Measurements from ENCODE around the gene RBP4.

RBP4 gene

GRCh38 chr10:93595378-93596161 is 5.5 kb downstream of the RBP4 start:
- Histone ChIP-seq H3K9ac (ENCODE audit: low read length) (no peak overlapping the region), H3K4me2 (ENCODE audit: low read depth, low read length) (no peak overlapping the region), H3K4me1 (ENCODE audit: low read length) (no peaks in the 10 kb centered on the region)

GRCh38 chr10:93594518-93594917 is 6.5 kb downstream of the RBP4 start:
- Histone ChIP-seq H3K27me3 (replicated peaks; ENCODE audit: insufficient read depth, low read length) (no peaks in the 10 kb centered on the region), H3K79me2 (ENCODE audit: low read length) (no peaks in the 10 kb centered on the region), H3K4me2 (ENCODE audit: low read depth, low read length) (no peak overlapping the region), H3K27ac (ENCODE audit: low read length) (no peak overlapping the region), H3F3A (ENCODE audit: insufficient read depth, low read length) (no peaks in the 10 kb centered on the region), H3K9me2 (replicated peaks; ENCODE audit: insufficient read depth, low read length) (no peaks in the 10 kb centered on the region), H3K4me3 (ENCODE audit: low read length) (no peak overlapping the region), H3K9me3 (replicated peaks; ENCODE audit: insufficient read depth, low read length) (no peaks in the 10 kb centered on the region), H3K9ac (ENCODE audit: low read length) (no peak overlapping the region), H2AFZ (ENCODE audit: low read length) (no peak overlapping the region), H3K4me1 (ENCODE audit: low read length) (no peaks in the 10 kb centered on the region), H3K36me3 (replicated peaks; ENCODE audit: insufficient read depth, low read length) (no peaks in the 10 kb centered on the region), H4K20me1 (ENCODE audit: insufficient read depth, low read length) (no peaks in the 10 kb centered on the region)
- DNase-seq: no peak
- TF ChIP-seq CTCF (IDR thresholded peaks at IDR 0.05; ENCODE audit: low read length): no peak
- no peak for TF ChIP-seq EZH2 (optimal IDR thresholded peaks at IDR 0.05; ENCODE audit: low read depth, low read length)
- no peak for TF ChIP-seq EZH2phosphoT487 (IDR thresholded peaks at IDR 0.05; ENCODE audit: low read length)

More at GRCh38 chr10:93595378-93596161, 5.5 kb downstream of the RBP4 start:
- Histone ChIP-seq H2AFZ (ENCODE audit: low read length) (no peak overlapping the region), H3K36me3 (replicated peaks; ENCODE audit: insufficient read depth, low read length) (no peaks in the 10 kb centered on the region), H3K27me3 (replicated peaks; ENCODE audit: insufficient read depth, low read length) (no peaks in the 10 kb centered on the region), H3K9me2 (replicated peaks; ENCODE audit: insufficient read depth, low read length) (no peaks in the 10 kb centered on the region), H3K79me2 (ENCODE audit: low read length) (no peaks in the 10 kb centered on the region), H3K27ac (ENCODE audit: low read length) (no peak overlapping the region), H3F3A (ENCODE audit: insufficient read depth, low read length) (no peaks in the 10 kb centered on the region), H3K4me3 (ENCODE audit: low read length) (no peak overlapping the region), H3K9me3 (replicated peaks; ENCODE audit: insufficient read depth, low read length) (no peaks in the 10 kb centered on the region), H4K20me1 (ENCODE audit: insufficient read depth, low read length) (no peaks in the 10 kb centered on the region)
- no peak for DNase-seq
- TF ChIP-seq EZH2 (optimal IDR thresholded peaks at IDR 0.05; ENCODE audit: low read depth, low read length): no peak
- TF ChIP-seq CTCF (IDR thresholded peaks at IDR 0.05; ENCODE audit: low read length): no peak
- no peak for TF ChIP-seq EZH2phosphoT487 (IDR thresholded peaks at IDR 0.05; ENCODE audit: low read length)

GRCh38 chr10:93593749-93594148 is 7.3 kb downstream of the RBP4 start:
- H3K27ac ChIP-seq (ENCODE audit: low read length): no peak overlapping the region
- H3K9ac ChIP-seq (ENCODE audit: low read length): no peak overlapping the region
- H3K4me3 ChIP-seq (ENCODE audit: low read length): no peak overlapping the region
- no peaks in the 10 kb centered on the region for H3K4me1 ChIP-seq (ENCODE audit: low read length)
- H3F3A ChIP-seq (ENCODE audit: insufficient read depth, low read length): no peaks in the 10 kb centered on the region
- no peaks in the 10 kb centered on the region for H4K20me1 ChIP-seq (ENCODE audit: insufficient read depth, low read length)
- DNase-seq: no peak
- H3K9me3 ChIP-seq (replicated peaks; ENCODE audit: insufficient read depth, low read length): no peaks in the 10 kb centered on the region
- no peaks in the 10 kb centered on the region for H3K9me2 ChIP-seq (replicated peaks; ENCODE audit: insufficient read depth, low read length)
- H2AFZ ChIP-seq (ENCODE audit: low read length): no peak overlapping the region
- no peaks in the 10 kb centered on the region for H3K79me2 ChIP-seq (ENCODE audit: low read length)
- no peaks in the 10 kb centered on the region for H3K27me3 ChIP-seq (replicated peaks; ENCODE audit: insufficient read depth, low read length)
- TF ChIP-seq CTCF (IDR thresholded peaks at IDR 0.05; ENCODE audit: low read length): no peak
- no peak for TF ChIP-seq EZH2phosphoT487 (IDR thresholded peaks at IDR 0.05; ENCODE audit: low read length)
- no peak for TF ChIP-seq EZH2 (optimal IDR thresholded peaks at IDR 0.05; ENCODE audit: low read depth, low read length)
- H3K4me2 ChIP-seq (ENCODE audit: low read depth, low read length): no peak overlapping the region
- no peaks in the 10 kb centered on the region for H3K36me3 ChIP-seq (replicated peaks; ENCODE audit: insufficient read depth, low read length)

Measured in MM.1S (cell line).